Heart left ventricle (tissue), 16 donors: ENCODE measurements around the gene KIAA1614. TPM values are rescaled to one million over a fixed set of nuclear protein-coding genes. Genes with fewer than 3 reads are reported as not detected.

Source experiments
- ATAC-seq, 4 donors: fragments of 200-7000 bp; cut with Tn5 transposase; one replicate each; pipeline ENCODE4 v1.9.1; 2020 to 2022; ENCODE audit warnings: moderate library complexity in 4 of 4, mild to moderate bottlenecking in 3 of 4, moderate number of reproducible peaks in 1 of 4
- DNase-seq, 5 donors: peaks; one replicate each; pipeline ENCODE4 v3.0.0-alpha.2; 2020
- H3K27ac ChIP-seq, 12 donors: fragments of 200-600 bp; sonication (generic) in 4 of 12; one replicate each; pipeline versions ENCODE4 v1.5.0 to v1.8.0; 2016 to 2022; ENCODE audit warnings: mild to moderate bottlenecking in 2 of 12
- H3K27me3 ChIP-seq, 9 donors: fragments of 200-600 bp; sonication (generic) in 2 of 9; one replicate each; pipeline versions ENCODE4 v1.5.1 to v1.8.0; 2016 to 2022; ENCODE audit warnings: mild to moderate bottlenecking in 3 of 9
- H3K36me3 ChIP-seq, 9 donors: fragments of 200-600 bp; sonication (generic) in 2 of 9; one replicate each; pipeline versions ENCODE4 v1.5.0 to v1.8.0; 2018 to 2022; ENCODE audit warnings: mild to moderate bottlenecking in 2 of 9
- H3K4me1 ChIP-seq, 12 donors: fragments of 200-600 bp; sonication (generic) in 4 of 12; one replicate each; pipeline versions ENCODE4 v1.5.0 to v1.8.0; 2016 to 2022; ENCODE audit warnings: mild to moderate bottlenecking in 3 of 12
- H3K4me3 ChIP-seq, 12 donors: fragments of 200-600 bp; sonication (generic) in 4 of 12; one replicate each; pipeline versions ENCODE4 v1.5.0 to v1.8.0; 2017 to 2022; ENCODE audit warnings: mild to moderate bottlenecking in 9 of 12, moderate library complexity in 4 of 12
- H3K9me3 ChIP-seq, 12 donors: fragments of 200-600 bp; sonication (generic) in 4 of 12; one replicate each; pipeline versions ENCODE4 v1.5.0 to v1.8.0; 2016 to 2022; ENCODE audit warnings: mild to moderate bottlenecking in 1 of 12
- CTCF ChIP-seq, 12 donors: fragments of 200-600 bp; sonication (generic) in 4 of 12; IDR thresholded peaks; one replicate each; pipeline versions ENCODE4 v1.5.0 to v1.8.0; 2018 to 2022; ENCODE audit warnings: antibody characterized with exemption in 12 of 12, mild to moderate bottlenecking in 5 of 12
- POLR2A ChIP-seq, 2 donors: fragments of 450-650 bp; IDR thresholded peaks; one replicate each; pipeline ENCODE4 v1.6.1; 2017; ENCODE audit warnings: antibody characterized with exemption in 2 of 2, mild to moderate bottlenecking in 2 of 2, moderate library complexity in 2 of 2
- WGBS, 4 donors: extraction: QIAGEN DNeasy Blood & Tissue Kit in 2 of 4; methylation state at CpG; one replicate each; pipeline versions ENCODE4 v1.1.5 to v1.1.7; 2013 to 2018; 5-methylcytosine and 5-hydroxymethylcytosine counted together
- intact Hi-C, 10 donors: fragments of 100-400 bp; cut with DNase I; formaldehyde crosslinking; loops; one replicate each; pipeline versions ENCODE4 v1.11.1 to v1.14.2; 2022
- polyA plus RNA-seq, 2 donors: library from polyadenylated mRNA; stranded (reverse); fragments of 200-250 nt; gene quantifications; one replicate each; pipeline ENCODE4 v1.2.3, GENCODE V29; 2013
- total RNA-seq, 9 donors: library from RNA; depleted of rRNA in 2 of 9; stranded (reverse); fragments of >200 nt in 2 of 9; fragmentation: NEBNext Ultra II Directional in 3 of 9; extraction: Animal tissue kit (Norgen Biotek cat#: 25700) in 3 of 9; gene quantifications; one replicate each; pipeline versions ENCODE4 v1.1.0 to v1.2.4, GENCODE V29; 2016 to 2023
- donor health status: ischemic (EF 13 %, LVEDD 7.1; RV severe dilation, severe dysfunction).
- donor health status: healthy with polysubstance abuse.
- donor health status: DM: no; HTN: yes; CAD: no.
- donor health status: DM: no; HTN: no; CAD: no.
- donor health status: ischemic (EF 25% LVEDD 6.9; RV normal size, moderate dysfunction).
- donor health status: ischemic (EF 25% LVEDD 5.7; RV mildly dilated, moderate dysfunction).
- donor health status: healthy.
- donor health status: DM: yes; HTN: yes; CAD: no.
- donor health status: ischemic (EF 35%, LVEDD 5.7; RV mildly dilated, moderate dysfunction).
- donor health status: nonischemic (EF 11% LVEDD 7.7; RV severe dilation, severe dysfunction).
- donor health status: DM: yes; HTN: yes; CAD: no.
- donor health status: PGD.
- donor health status: ischemic (EF 29% LVEDD 5.4; RV normal size, mild dysfunction).
- donor health status: nonischemic (EF 23%, LVEDD 6.1; RV moderate dilation, normal function).

The KIAA1614 gene
- total and polyA plus RNA-seq, 11 donors: 4.3 to 12.1 (median 6.5) TPM

DNA sequence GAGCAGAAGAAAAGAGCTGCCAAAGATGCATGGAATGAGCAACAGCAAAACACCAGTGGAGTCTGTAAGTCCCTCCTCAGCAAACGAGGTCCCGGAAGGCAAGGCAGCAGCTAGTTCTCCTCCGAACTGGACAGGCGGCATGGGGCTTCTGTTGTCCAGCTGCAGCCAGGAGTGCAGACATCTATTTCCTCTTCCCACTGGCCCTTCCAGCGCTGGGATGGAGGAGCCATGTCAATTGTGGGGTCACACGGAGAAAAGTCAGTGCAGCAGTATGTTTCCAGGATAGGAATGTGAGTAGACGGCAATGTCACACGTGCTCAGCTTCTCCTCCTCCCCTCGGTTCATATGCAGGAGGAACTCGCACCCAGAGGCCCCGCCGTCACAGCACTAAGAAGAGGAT lies 63.5 kb downstream of the KIAA1614 start:
- Histone ChIP-seq H3K27me3 (no peaks in the 10 kb centered on the region), H3K36me3 (peaks cover 0 to 87% (median 57%) of the 10 kb centered on the region in 9 donors), H3K4me3 (no peak overlapping the region), H3K4me1 (peaks cover 0 to 13% (median 1%) of the 10 kb centered on the region in 12 donors), H3K27ac (no peak overlapping the region), H3K9me3 (no peaks in the 10 kb centered on the region)
- no peak for DNase-seq
- ATAC-seq: no peak
- intact Hi-C loops: loop anchor here in 1 of 10 donors (10.0 kb wide), 1 partner anchor 189 kb away; no protein-coding TSS in a partner anchor
- 80 to 88% (median 83%) methylated on average over 12 of the region's 12 CpGs for WGBS, 4 donors
- TF ChIP-seq CTCF (IDR thresholded peaks at IDR 0.05): no peak
- TF ChIP-seq POLR2A (IDR thresholded peaks at IDR 0.05): no peak

DNA sequence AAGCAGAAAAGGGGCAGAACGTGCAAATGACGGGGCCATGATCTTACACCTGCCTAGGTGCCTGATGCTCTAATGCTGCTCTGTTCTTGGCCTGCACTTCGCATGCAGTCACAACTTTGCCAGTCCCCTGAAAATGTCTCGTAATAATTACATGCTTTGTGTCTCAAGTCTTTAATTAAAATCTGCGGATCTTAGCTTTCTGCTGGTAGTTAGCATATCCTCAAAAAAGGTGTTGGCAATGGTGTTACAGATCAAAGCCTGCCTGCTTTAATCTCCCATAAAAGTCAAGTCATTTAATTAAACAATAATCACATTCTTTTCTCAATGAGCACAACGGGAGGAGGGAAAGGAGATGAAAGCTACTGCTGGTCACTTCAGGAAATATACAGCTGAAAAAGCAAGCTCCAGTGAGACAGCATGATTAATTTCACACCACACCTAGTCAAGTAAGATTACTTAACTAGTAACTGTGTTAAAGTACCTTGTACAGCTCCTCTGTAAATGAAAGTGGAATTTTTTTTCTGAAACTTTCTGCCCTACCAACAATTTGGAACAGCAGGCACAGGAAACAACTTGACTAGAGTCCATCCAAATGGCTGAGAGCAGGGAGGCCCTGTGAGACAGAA lies 64.1 kb downstream of the KIAA1614 start:
- Histone ChIP-seq H3K36me3 (peaks cover 0 to 89% (median 60%) of the 10 kb centered on the region in 9 donors), H3K27ac (no peak overlapping the region), H3K4me1 (peaks cover 0 to 13% (median 0%) of the 10 kb centered on the region in 12 donors), H3K27me3 (no peaks in the 10 kb centered on the region), H3K4me3 (no peak overlapping the region), H3K9me3 (no peaks in the 10 kb centered on the region)
- ATAC-seq: no peak
- 85 to 90% (median 90%) methylated on average over 6 of the region's 6 CpGs for WGBS, 4 donors
- no peak for TF ChIP-seq POLR2A (IDR thresholded peaks at IDR 0.05)
- TF ChIP-seq CTCF (IDR thresholded peaks at IDR 0.05): no peak
- intact Hi-C loops: loop anchor here in 1 of 10 donors (10.0 kb wide), 1 partner anchor 188 kb away; no protein-coding TSS in a partner anchor
- DNase-seq: no peak

- ATAC-seq: no peak
- H3K9me3 ChIP-seq: no peaks in the 10 kb centered on the region
Measured at GRCh38 chr1:180981596-180982387, 69.1 kb downstream of the KIAA1614 start.

More at GRCh38 chr1:180981596-180982387, 69.1 kb downstream of the KIAA1614 start:
- 67 to 89% (median 74%) methylated on average over 11 of the region's 11 CpGs for WGBS, 4 donors
- Histone ChIP-seq H3K36me3 (peaks cover 0 to 94% (median 80%) of the 10 kb centered on the region in 9 donors), H3K4me1 (no peaks in the 10 kb centered on the region), H3K27me3 (no peaks in the 10 kb centered on the region), H3K4me3 (no peak overlapping the region), H3K27ac (no peak overlapping the region)
- TF ChIP-seq CTCF (IDR thresholded peaks at IDR 0.05): no peak
- no peak for TF ChIP-seq POLR2A (IDR thresholded peaks at IDR 0.05)
- DNase-seq: no peak
- intact Hi-C loops: no loop called here
